Sigmoid colon (tissue), 7 donors: Measurements from ENCODE around the gene INTS6. TPM values are rescaled to one million over a fixed set of nuclear protein-coding genes. Genes with fewer than 3 reads are reported as not detected.
A peak's percentile ranks its signal among the peaks of the same experiment; 100 is the strongest.

Experiments
- DNase-seq: peaks from one replicate; pipeline ENCODE4 v3.0.0-alpha.2; 2019
- H3K27ac ChIP-seq, 4 donors: fragments of 200-600 bp; sonication (generic); one replicate each; pipeline ENCODE4 v1.5.1; 2016 to 2019; ENCODE audit warnings: mild to moderate bottlenecking in 1 of 4
- H3K27me3 ChIP-seq, 3 donors: fragments of 200-600 bp; sonication (generic); one replicate each; pipeline ENCODE4 v1.5.1; 2019; ENCODE audit warnings: mild to moderate bottlenecking in 1 of 3
- H3K36me3 ChIP-seq, 4 donors: fragments of 200-600 bp; sonication (generic); one replicate each; pipeline ENCODE4 v1.5.1; 2016 to 2019
- H3K4me1 ChIP-seq, 4 donors: fragments of 200-600 bp; sonication (generic); one replicate each; pipeline ENCODE4 v1.5.1; 2017 to 2019
- H3K4me3 ChIP-seq, 4 donors: fragments of 200-600 bp; sonication (generic); one replicate each; pipeline ENCODE4 v1.5.1; 2017 to 2019; ENCODE audit warnings: mild to moderate bottlenecking in 2 of 4, moderate library complexity in 1 of 4
- H3K9me3 ChIP-seq, 4 donors: fragments of 200-600 bp in 3 of 4; sonication (generic) in 3 of 4; one replicate each; pipeline versions ENCODE4 v1.5.1 to v1.6.1; 2013 to 2019
- EP300 ChIP-seq, 4 donors: sonication (generic); formaldehyde crosslinking; IDR thresholded peaks; one replicate each; pipeline ENCODE4 v1.6.1; 2017; ENCODE audit warnings: antibody characterized with exemption in 4 of 4
- POLR2A ChIP-seq, 2 donors: fragments of 450-650 bp; IDR thresholded peaks; one replicate each; pipeline ENCODE4 v1.6.1; 2016; ENCODE audit warnings: antibody characterized with exemption in 2 of 2, mild to moderate bottlenecking in 2 of 2, moderate library complexity in 2 of 2
- POLR2AphosphoS5 ChIP-seq, 4 donors: sonication (generic); formaldehyde crosslinking; IDR thresholded peaks; one replicate each; pipeline ENCODE4 v1.6.1; 2017; ENCODE audit warnings: antibody characterized with exemption in 4 of 4
- WGBS, 2 donors: extraction: QIAGEN DNeasy Blood & Tissue Kit; methylation state at CpG; one replicate each; pipeline ENCODE4 v1.1.7; 2013; 5-methylcytosine and 5-hydroxymethylcytosine counted together
- intact Hi-C: fragments of 100-400 bp; cut with DNase I; formaldehyde crosslinking; loops from one replicate; pipeline ENCODE4 v1.15.1; 2023
- polyA plus RNA-seq, 3 donors: library from polyadenylated mRNA; stranded (reverse); fragments of 200-250 nt; gene quantifications; one replicate each; pipeline ENCODE4 v1.2.3, GENCODE V29; 2013
- total RNA-seq, 4 donors: library from RNA; depleted of rRNA; stranded (reverse); fragments of >200 nt; gene quantifications; one replicate each; pipeline ENCODE4 v1.1.0, GENCODE V29; 2016
- TF ChIP-seq, protein P1 (sequence below), 4 experiments: fragments of 450-650 bp in 3 of 4; fragments of 200-600 bp in 1 of 4; IDR thresholded peaks; one replicate each; pipeline ENCODE4 v1.5.1; 2016 to 2019; ENCODE audit warnings: antibody characterized with exemption in 4 of 4, mild to moderate bottlenecking in 3 of 4, moderate library complexity in 2 of 4
- donor health status: healthy with polysubstance abuse.
- donor health status: Bipolar disorder and iron deficiency.
- donor health status: healthy.

The INTS6 gene
- total and polyA plus RNA-seq, 7 donors = 6.7 to 43.3 (median 30.0) TPM

DNA sequence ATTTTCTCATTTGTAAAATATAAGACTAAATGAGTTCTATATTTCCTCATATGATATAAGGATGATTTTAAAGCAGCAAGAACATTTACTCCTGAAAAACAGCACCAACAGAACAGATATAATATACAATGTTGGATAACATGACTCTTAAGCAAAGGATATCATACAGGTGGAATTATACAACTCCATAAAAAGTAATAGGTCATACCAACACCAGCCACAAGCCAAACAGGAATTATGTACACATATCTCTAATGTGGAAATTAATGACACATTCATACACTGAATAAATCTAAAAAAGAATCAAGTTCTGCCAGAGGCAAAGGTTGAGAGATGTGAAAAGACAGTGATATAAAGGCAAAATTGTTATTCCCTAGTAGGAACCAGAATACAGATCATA lies 25.9 kb downstream of the INTS6 start:
- no peak overlapping the region for H3K4me3 ChIP-seq
- no peaks in the 10 kb centered on the region for H3K27me3 ChIP-seq
- TF ChIP-seq EP300 (IDR thresholded peaks at IDR 0.05) (no peak), POLR2AphosphoS5 (IDR thresholded peaks at IDR 0.05) (no peak), POLR2A (IDR thresholded peaks at IDR 0.05) (no peak)
- TF ChIP-seq, protein P1, sequence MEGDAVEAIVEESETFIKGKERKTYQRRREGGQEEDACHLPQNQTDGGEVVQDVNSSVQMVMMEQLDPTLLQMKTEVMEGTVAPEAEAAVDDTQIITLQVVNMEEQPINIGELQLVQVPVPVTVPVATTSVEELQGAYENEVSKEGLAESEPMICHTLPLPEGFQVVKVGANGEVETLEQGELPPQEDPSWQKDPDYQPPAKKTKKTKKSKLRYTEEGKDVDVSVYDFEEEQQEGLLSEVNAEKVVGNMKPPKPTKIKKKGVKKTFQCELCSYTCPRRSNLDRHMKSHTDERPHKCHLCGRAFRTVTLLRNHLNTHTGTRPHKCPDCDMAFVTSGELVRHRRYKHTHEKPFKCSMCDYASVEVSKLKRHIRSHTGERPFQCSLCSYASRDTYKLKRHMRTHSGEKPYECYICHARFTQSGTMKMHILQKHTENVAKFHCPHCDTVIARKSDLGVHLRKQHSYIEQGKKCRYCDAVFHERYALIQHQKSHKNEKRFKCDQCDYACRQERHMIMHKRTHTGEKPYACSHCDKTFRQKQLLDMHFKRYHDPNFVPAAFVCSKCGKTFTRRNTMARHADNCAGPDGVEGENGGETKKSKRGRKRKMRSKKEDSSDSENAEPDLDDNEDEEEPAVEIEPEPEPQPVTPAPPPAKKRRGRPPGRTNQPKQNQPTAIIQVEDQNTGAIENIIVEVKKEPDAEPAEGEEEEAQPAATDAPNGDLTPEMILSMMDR (IDR thresholded peaks at IDR 0.05) = no peak
- peaks cover 0 to 31% (median 23%) of the 10 kb centered on the region in 4 donors for H3K4me1 ChIP-seq
- DNase-seq = no peak
- peaks cover 0 to 21% (median 0%) of the 10 kb centered on the region in 4 donors for H3K36me3 ChIP-seq
- no peak overlapping the region for H3K27ac ChIP-seq
- H3K9me3 ChIP-seq = no peaks in the 10 kb centered on the region
- intact Hi-C loops = no loop called here

DNA sequence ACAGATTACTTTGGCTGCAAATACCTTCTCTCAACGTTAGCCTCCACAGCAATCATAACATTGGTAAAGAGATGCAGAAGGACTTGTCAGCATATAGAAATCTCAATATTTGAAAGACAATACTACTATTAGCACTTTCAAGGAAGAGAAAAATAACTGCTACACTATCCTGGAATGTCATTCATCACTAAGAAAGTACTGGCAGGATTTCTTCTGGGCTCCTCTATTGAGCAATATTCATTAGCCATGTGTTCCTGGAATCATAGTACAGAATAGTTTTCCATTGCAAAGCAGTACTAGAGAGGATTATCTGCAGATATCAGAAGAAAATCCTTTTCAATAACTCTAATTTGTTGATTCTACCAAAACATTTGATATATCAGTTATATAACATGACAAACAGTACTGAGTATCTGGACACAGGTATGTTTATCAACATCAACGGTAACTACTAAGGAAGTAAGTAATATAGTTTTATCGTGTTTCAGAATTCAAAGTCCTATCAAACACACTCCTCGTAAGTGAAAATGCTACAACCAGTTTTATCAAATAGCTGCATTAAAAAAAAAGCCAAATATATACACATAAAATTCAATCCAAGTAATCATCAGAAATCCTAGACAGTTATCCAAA lies 27.3 kb downstream of the INTS6 start:
- peaks cover 0 to 28% (median 0%) of the 10 kb centered on the region in 4 donors for H3K36me3 ChIP-seq
- H3K9me3 ChIP-seq = no peaks in the 10 kb centered on the region
- no peak overlapping the region for H3K27ac ChIP-seq
- TF ChIP-seq POLR2A (IDR thresholded peaks at IDR 0.05) = no peak
- peak in 2 of 4 donors; percentile 19 to 26 for TF ChIP-seq POLR2AphosphoS5 (IDR thresholded peaks at IDR 0.05)
- no peak overlapping the region for H3K4me3 ChIP-seq
- intact Hi-C loops = no loop called here
- H3K27me3 ChIP-seq = no peaks in the 10 kb centered on the region
- peaks cover 0 to 40% (median 23%) of the 10 kb centered on the region in 4 donors for H3K4me1 ChIP-seq
- DNase-seq = no peak
- WGBS, 2 donors = 20 to 64% methylated on average over 4 of the region's 4 CpGs

DNA sequence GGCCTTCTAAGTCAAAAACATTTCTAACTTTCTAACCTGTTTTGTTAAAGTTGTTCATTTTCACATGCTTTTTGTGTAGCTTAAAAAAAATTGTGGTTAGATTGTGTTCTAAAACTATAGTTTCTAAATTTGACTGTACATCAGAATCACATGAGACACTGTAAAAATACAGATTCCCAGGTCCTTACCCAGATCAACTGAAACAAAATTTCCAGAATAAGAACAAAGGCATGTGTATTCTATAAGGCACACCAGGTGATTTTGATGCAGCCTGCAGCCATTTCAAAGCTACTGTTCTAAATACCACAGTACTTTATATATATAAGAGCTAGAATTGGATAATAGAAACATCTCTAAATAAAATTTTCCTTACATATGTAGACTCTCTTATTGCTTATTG lies 29.1 kb downstream of the INTS6 start:
- Histone ChIP-seq H3K4me1 (peaks cover 0 to 50% (median 28%) of the 10 kb centered on the region in 4 donors), H3K27ac (no peak overlapping the region), H3K36me3 (peaks cover 0 to 14% (median 0%) of the 10 kb centered on the region in 4 donors), H3K4me3 (no peak overlapping the region), H3K27me3 (no peaks in the 10 kb centered on the region), H3K9me3 (no peaks in the 10 kb centered on the region)
- no peak for DNase-seq
- TF ChIP-seq POLR2A (IDR thresholded peaks at IDR 0.05) (no peak), EP300 (IDR thresholded peaks at IDR 0.05) (no peak), POLR2AphosphoS5 (IDR thresholded peaks at IDR 0.05) (no peak)
- TF ChIP-seq, protein P1 (IDR thresholded peaks at IDR 0.05) = no peak
- intact Hi-C loops = no loop called here

DNA sequence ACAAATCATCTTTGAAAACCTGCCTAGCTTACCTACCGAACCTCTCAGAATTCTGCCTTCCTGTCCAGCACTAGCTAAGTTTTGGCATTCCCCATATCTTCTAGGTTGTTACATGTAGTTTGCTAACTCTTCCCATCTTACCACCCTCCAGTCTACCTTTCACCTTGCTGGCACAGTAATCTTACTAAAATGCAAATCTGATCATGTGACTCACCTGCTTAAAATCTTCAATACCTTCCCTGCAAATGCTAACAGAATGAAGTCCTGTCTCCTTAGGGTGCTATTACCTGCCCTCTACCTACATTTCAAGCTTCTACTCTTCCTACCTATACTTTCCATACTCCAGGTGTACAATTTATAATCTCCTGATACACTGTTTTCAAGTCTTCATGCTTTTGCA lies 30.4 kb downstream of the INTS6 start:
- Histone ChIP-seq H3K27me3 (no peaks in the 10 kb centered on the region), H3K36me3 (peaks cover 0 to 12% (median 0%) of the 10 kb centered on the region in 4 donors), H3K27ac (no peak overlapping the region), H3K9me3 (no peaks in the 10 kb centered on the region), H3K4me1 (peaks cover 0 to 52% (median 32%) of the 10 kb centered on the region in 4 donors), H3K4me3 (no peak overlapping the region)
- intact Hi-C loops = no loop called here
- TF ChIP-seq POLR2A (IDR thresholded peaks at IDR 0.05) = no peak
- TF ChIP-seq EP300 (IDR thresholded peaks at IDR 0.05) = no peak
- TF ChIP-seq, protein P1 (IDR thresholded peaks at IDR 0.05) = no peak
- no peak for TF ChIP-seq POLR2AphosphoS5 (IDR thresholded peaks at IDR 0.05)
- DNase-seq = no peak
- 78 to 90% methylated on average over 1 of the region's 1 CpG for WGBS, 2 donors

DNA sequence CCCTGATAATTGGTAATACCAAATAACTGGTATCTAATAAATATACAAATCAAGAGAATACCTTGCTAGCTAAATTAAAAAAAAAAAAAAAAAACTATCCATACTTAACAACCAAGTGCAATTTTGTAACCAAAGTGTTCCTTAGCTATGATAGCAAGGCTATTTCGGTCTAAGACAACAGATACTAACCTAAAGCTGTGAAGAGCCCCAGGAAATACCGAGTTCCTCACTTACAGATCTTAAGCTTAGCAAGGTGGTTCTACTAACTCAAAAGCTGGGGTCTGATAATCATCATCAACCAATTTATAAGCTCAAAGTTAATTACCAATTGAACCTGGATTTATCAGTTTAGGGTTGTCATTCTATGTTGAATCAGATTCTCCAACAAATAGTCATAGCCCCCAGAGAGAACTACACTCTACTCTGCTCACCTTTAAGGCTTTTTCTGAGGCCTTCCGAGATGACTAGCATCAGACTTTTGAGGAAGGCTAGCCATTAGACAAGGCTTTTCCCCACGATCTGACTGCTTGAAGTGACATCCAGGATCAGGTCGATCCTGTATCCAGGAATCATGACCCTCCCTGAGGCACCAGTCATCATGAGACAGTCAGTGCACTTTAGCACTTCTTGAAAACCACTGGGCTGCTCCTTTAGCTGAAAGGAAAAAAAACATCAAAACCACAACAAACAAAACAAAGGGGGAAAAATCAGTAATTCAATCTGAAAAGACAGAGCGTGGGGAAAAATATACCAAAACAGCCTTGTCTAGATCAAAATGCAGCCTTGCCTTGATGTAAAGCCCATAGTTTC lies 31.9 kb downstream of the INTS6 start:
- H3K4me3 ChIP-seq = no peak overlapping the region
- 77 to 84% methylated on average over 6 of the region's 6 CpGs for WGBS, 2 donors
- H3K36me3 ChIP-seq = peaks cover 0 to 13% (median 0%) of the 10 kb centered on the region in 4 donors
- TF ChIP-seq EP300 (IDR thresholded peaks at IDR 0.05) = no peak
- TF ChIP-seq, protein P1 (IDR thresholded peaks at IDR 0.05) = no peak
- TF ChIP-seq POLR2AphosphoS5 (IDR thresholded peaks at IDR 0.05) = no peak
- no peak for TF ChIP-seq POLR2A (IDR thresholded peaks at IDR 0.05)
- H3K9me3 ChIP-seq = no peaks in the 10 kb centered on the region
- intact Hi-C loops = no loop called here
- no peaks in the 10 kb centered on the region for H3K27me3 ChIP-seq
- H3K27ac ChIP-seq = no peak overlapping the region
- H3K4me1 ChIP-seq = peaks cover 0 to 40% (median 24%) of the 10 kb centered on the region in 4 donors
- DNase-seq = no peak
